NT2/D1 (cell line): ENCODE measurements around the gene MCRIP2.

Source experiments
- DNase-seq: peaks from one replicate; pipeline ENCODE4 v3.0.0-alpha.2; 2011; ENCODE audit warnings: low read depth, low spot score
- H3K27me3 ChIP-seq: 2 replicates; pipeline ENCODE4 v1.6.0; 2011; ENCODE audit warnings: mild to moderate bottlenecking; ENCODE audit not compliant: insufficient read length, insufficient read depth
- H3K36me3 ChIP-seq: 2 replicates; pipeline ENCODE4 v1.6.1; 2011; ENCODE audit warnings: mild to moderate bottlenecking, low read length, mixed read lengths; ENCODE audit not compliant: insufficient read depth, insufficient read length
- H3K4me1 ChIP-seq: 2 replicates; pipeline ENCODE4 v1.5.1; 2011; ENCODE audit not compliant: insufficient read depth, insufficient read length
- H3K4me3 ChIP-seq: 2 replicates; pipeline ENCODE4 v1.5.1; 2011; ENCODE audit warnings: low read depth; ENCODE audit not compliant: insufficient read length
- H3K9ac ChIP-seq: 2 replicates; pipeline ENCODE4 v1.6.0; 2011; ENCODE audit warnings: low read depth; ENCODE audit not compliant: insufficient read length
- H3K9me3 ChIP-seq: 2 replicates; pipeline ENCODE4 v1.5.1; 2011; ENCODE audit warnings: mild to moderate bottlenecking, low read length; ENCODE audit not compliant: insufficient read depth
- SUZ12 ChIP-seq: IDR thresholded peaks from 2 replicates; pipeline ENCODE4 v1.6.1; 2011; ENCODE audit not compliant: insufficient read length, insufficient read depth; ENCODE audit errors: extremely low read depth
- YY1 ChIP-seq: IDR thresholded peaks from 2 replicates; pipeline ENCODE4 v1.6.1; 2011; ENCODE audit not compliant: insufficient read length, insufficient read depth
- ZNF274 ChIP-seq: IDR thresholded peaks from 2 replicates; pipeline ENCODE4 v1.6.1; 2011; ENCODE audit warnings: mild to moderate bottlenecking, low read depth, low read length

MCRIP2 gene

DNA sequence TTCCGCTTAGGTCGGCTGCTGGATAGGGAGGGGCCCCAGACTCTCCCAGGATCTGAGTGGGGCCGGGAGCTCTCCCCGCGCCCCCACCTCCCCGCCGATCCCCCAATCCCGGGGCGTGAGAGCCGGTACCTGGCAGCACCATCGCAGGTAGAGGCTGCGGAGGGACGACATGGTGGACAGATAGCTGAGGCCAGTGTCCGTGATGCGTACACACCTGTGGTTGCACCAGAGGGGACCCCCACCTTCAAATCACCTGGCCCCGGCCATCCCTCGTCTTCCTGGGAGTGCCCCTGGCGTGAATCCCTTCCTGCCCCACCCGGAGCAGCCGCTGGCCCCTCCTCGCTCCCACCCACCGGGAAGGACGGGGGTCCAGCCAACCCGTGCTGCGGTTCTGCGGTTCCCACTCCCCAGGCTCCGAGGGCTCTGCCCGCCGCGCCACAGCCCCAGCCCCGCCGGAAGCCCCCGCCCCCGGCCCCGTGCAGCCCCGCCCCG lies 53.3 kb downstream of the MCRIP2 start:
- peaks cover 78% of the 10 kb centered on the region for H3K27me3 ChIP-seq
- H3K9ac ChIP-seq = peak overlapping the region; percentile 70
- no peaks in the 10 kb centered on the region for H3K36me3 ChIP-seq
- H3K4me3 ChIP-seq = peak overlapping the region; percentile 33
- no peak for DNase-seq
- peaks cover 7% of the 10 kb centered on the region for H3K4me1 ChIP-seq
- TF ChIP-seq SUZ12 (no peak), YY1 (no peak), ZNF274 (no peak)
- no peaks in the 10 kb centered on the region for H3K9me3 ChIP-seq

GRCh38 chr16:695355-696089 lies 53.9 kb downstream of the MCRIP2 start:
- peak overlapping the region; percentile 40 for H3K4me3 ChIP-seq
- no peak for DNase-seq
- peak overlapping the region; percentile 79 for H3K9ac ChIP-seq
- peaks cover 7% of the 10 kb centered on the region for H3K4me1 ChIP-seq
- no peaks in the 10 kb centered on the region for H3K9me3 ChIP-seq
- H3K36me3 ChIP-seq = no peaks in the 10 kb centered on the region
- H3K27me3 ChIP-seq = peaks cover 84% of the 10 kb centered on the region
- TF ChIP-seq SUZ12 (no peak), ZNF274 (no peak), YY1 (no peak)
